ENCODE data around the gene PXDC1.

GRCh38 chr6:3757241-3757641, 5.7 kb upstream of the PXDC1 start:
- TF ChIP-seq POLR2AphosphoS5 (IDR thresholded peaks at IDR 0.05), result no peak
- no peak for TF ChIP-seq POLR2A (IDR thresholded peaks at IDR 0.05)

Measured in stomach (tissue), 4 donors.